HG02798 (cell line): ENCODE data around the gene FHL1.
"Not testable (repeated sequence)": the region's sequence is repeated elsewhere in the genome, so short reads cannot be mapped to it uniquely, and the experiment has no call there.

Experiments
- ATAC-seq: cut with Tn5 transposase; IDR thresholded peaks from one replicate; pipeline ENCODE4 v1.9.1; 2021; ENCODE audit warnings: mild to moderate bottlenecking; ENCODE audit not compliant: unreplicated experiment, poor library complexity

The FHL1 gene

GRCh38 chrX:136147315-136147901, at the start of gene FHL1:
Gene FHL1, plus strand, starts transcription at chrX:136147533.
- peak; percentile 36 for ATAC-seq

DNA sequence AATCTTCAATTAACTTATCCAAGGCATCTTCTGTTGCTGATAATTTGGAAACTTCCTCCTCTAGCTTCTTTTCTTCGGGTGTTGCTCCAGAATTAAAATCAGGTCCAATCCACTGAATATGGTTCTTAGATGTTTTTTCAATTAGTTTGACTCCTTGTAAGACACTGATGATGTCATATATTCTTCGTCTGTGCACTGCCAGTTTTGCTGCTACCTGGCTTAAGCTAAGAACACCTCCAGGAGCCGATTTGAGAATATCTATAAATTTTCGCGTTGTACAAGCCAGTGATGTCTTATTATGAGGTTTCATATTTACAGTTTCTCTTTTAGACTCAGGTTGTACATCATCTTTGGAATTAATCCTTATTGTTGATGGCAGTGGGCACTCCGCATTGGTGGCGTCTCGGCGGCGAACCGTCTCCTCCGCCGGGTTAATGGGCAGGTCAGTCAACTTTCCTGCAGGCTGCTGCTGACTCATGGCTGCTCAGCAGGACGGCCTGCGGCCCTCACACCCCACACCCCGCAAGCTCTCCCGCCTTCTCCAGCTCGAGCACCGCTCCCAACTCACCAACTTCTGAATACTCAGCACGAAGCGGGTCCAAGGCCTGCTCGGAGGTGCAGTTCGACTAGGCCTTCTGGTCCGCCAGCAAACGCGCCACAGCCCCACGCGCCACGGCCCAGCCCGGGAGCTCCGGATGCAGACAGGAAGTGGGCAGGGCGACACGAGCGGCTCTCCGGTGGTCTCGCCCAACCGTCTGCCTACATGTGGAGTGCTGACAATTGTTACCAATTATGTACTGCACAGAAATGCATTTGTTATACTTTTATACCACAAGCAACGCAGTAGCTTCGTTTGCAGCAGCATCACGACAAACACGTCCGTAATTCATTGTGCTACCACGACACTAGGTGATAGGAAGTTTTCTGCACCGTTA, 49.2 kb upstream of the FHL1 start:
- no peak for ATAC-seq

DNA sequence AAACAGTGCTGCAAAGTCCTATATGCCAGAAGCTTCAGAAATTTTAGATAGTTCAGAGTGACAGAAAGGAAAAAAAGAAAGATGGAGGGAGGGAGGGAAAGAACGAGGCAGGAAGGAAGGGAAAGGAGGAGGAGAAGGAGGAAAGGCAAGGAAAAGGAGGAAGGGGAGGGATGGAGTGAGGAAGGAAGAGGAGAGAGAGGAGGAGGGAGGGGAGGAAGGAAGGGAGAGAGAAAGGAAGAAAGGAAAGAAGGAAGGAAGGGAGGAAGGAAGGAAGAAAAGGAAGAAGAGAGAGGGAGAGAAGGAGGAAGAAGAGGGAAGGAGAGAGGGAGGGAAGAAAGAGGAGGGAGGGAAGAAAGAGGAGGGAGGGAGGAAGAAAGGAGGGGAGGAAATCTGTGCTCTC, 42.4 kb upstream of the FHL1 start:
- no peak for ATAC-seq

DNA sequence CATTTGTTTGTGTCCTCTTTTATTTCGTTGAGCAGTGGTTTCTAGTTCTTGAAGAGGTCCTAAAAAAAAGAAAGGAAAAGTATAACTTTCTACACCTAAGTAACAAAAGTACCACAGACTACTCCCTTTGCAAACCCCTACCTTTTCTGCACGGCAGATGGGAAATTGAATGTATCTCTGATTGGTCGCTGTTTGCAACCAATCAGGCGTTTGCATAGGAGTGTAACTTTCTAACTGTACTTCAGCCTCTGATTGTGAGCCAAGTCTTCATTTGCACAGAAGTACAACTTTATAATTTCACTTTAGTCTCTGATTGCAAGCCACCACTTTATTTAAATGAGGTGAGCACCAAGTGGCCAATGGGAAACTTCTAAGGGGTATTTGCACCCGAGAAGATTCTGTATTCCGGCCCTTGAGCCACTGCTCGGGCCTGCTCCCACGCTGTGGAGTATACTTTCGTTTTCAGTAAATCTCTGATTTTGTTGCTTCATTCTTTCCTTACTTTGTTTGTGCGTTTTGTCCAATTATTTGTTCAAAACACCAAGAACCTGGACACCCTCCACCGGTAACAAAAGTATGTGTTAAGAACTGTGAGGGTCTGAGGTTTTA, 40.3 kb upstream of the FHL1 start:
- no peak for ATAC-seq

- ATAC-seq, result not testable (repeated sequence)
These were observed 38.4 kb upstream of the FHL1 start for GRCh38 chrX:136108905-136109304.

GRCh38 chrX:136112286-136112685, 35.0 kb upstream of the FHL1 start:
- ATAC-seq, result no peak

DNA sequence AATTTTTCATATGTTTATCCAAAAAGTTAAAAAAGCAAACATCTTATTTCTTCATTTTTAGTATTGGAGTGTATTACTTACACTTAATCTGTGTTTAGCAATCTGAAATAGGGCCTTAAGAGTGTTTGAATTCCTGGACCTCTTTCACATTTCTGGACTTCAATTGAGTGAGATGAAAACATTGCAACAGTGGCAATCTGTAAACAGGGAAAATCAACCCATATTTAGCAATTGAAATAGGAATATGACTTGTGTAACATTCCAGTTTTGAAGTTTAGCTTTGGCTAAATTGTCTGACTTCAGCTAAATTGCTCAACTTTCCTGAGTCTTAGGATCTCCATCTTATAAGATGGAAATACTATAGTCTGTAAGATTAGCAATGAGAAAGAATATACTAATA, 34.6 kb upstream of the FHL1 start:
- ATAC-seq, result no peak

GRCh38 chrX:136115126-136115903, 32.0 kb upstream of the FHL1 start:
- no peak for ATAC-seq

- ATAC-seq, result no peak
These were observed 31.4 kb upstream of the FHL1 start for GRCh38 chrX:136115904-136116297.

DNA sequence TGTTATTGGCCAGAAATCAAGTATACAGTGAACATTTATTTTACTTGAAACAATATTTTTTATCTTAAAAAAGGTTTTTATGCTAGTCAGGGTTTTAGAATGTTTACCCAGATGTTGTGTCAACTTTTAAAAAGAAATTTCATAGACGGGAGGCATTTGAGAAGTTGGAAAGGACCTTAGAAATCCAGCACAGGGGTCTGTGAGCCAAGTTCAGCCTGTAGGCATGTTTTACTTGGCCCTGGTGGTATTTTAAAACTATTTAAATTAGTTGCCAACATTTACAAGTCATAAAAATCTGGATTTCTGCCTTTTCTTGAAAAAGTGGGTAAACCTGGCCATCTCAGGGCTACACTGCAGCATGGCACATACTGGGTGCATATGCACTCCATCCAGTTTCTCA, 25.5 kb upstream of the FHL1 start:
- ATAC-seq, result no peak

GRCh38 chrX:136122207-136122606, 25.1 kb upstream of the FHL1 start:
- ATAC-seq, result no peak

GRCh38 chrX:136125106-136125505, 22.2 kb upstream of the FHL1 start:
- no peak for ATAC-seq

DNA sequence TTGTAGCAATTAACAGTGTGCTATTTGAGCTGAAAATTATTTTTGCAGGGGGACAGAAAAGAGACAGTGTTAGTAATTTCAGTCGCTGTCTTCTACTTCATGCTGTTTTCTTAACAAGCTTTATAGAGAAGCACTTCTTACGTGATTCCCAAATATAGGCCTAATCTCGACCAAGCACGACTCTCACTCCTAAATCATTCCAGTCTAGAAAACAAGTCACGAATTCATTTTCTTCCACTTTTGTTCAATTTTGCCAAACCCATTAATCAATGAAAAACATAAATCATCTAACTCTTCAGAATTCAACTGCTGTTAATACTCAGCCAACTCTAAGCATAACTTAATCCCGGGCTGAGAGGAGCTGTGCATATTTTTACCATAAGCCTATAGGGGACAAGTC, 21.0 kb upstream of the FHL1 start:
- no peak for ATAC-seq

GRCh38 chrX:136126872-136127406, 20.4 kb upstream of the FHL1 start:
- no peak for ATAC-seq

- no peak for ATAC-seq
These were observed 18.6 kb upstream of the FHL1 start for GRCh38 chrX:136128743-136129142.

DNA sequence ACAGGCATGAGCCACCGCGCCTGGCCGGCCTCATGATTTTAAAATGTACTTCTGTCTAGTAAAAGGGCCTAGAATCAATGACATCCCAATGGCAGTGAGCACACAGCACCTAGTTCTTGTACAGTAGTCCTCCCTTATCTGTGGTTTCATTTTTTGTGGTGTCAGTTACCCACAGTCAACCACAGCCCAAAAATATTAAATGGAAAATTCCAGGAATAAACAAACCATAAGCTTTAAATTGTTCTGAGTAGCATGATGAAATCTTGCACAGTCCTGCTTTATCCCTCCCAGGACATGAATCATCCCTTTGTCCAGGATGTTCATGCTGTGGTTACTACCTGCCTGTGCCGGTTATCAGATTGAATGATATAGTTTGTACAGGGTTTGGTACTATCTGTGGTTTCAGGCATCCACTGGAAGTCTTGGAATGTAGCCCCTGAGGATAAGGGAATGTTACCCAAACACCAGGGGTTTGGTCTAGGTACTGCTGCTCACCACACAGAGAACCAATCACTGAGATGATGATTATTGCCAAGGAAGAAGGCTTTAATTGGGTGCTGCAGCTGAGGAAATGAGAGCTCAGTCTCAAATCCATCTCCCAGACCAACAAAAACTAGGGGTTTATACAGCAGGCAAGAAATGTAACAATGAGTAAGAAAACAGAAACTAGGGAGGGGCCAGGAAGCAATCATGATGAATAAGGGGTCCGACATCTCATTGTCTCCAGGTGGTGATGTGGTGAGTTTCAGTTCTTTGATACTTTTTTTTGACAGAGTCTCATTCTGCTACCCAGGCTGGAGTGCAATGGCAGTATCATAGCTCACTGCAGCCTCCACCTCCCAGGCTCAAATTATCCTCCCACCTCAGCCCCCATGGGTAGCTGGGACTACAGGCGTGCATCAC, 16.2 kb upstream of the FHL1 start:
- ATAC-seq, result no peak

DNA sequence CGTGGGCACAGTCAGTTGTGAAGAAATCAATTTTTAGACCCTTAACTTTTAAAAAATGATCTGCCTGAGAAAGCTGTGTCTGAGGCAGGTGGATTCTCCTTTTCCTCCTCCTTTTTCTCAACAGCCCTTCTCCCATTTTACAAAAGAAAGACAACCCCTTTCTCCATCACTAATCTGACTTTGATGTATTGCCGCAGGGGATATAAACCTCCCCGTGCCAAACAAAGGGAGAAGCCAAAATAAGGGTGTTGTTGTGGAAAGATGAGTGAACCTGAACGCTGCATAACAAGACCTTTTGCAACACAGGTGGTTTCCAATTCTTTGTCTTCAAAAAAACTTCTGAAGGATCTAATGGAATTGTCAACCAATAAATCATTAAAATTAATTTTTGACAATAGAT, 8.4 kb upstream of the FHL1 start:
- no peak for ATAC-seq

GRCh38 chrX:136141569-136141968, 5.8 kb upstream of the FHL1 start:
- no peak for ATAC-seq

GRCh38 chrX:136142592-136142991, 4.7 kb upstream of the FHL1 start:
- no peak for ATAC-seq
